Activated naive CD4-positive, alpha-beta T cell treated with anti-CD3 and anti-CD28 coated beads for 36 hours (primary cell): ENCODE measurements around the gene CEBPG. TPM values are rescaled to one million over a fixed set of nuclear protein-coding genes. Genes with fewer than 3 reads are reported as not detected.

Experiments used
- CTCF ChIA-PET: fragments of 350-600 bp; sonication (Branson Sonifier 250); formaldehyde crosslinking; loops from one replicate; lab custom pipeline; 2021; ENCODE audit warnings: antibody characterized with exemption; lab: Charles Lee
- DNase-seq: peaks from one replicate; pipeline ENCODE4 v3.0.0-alpha.2; 2020
- H3K27ac Mint-ChIP-seq: one replicate; pipeline ENCODE4 v1.8.0; 2021; ENCODE audit warnings: mild to moderate bottlenecking, mixed read lengths
- H3K27me3 Mint-ChIP-seq: one replicate; pipeline ENCODE4 v1.8.0; 2021; ENCODE audit warnings: low read depth, mixed read lengths
- H3K36me3 Mint-ChIP-seq: one replicate; pipeline ENCODE4 v1.8.0; 2021; ENCODE audit warnings: low read depth, mixed read lengths
- H3K4me1 Mint-ChIP-seq: one replicate; pipeline ENCODE4 v1.8.0; 2021; ENCODE audit warnings: low read depth, mixed read lengths
- H3K4me3 Mint-ChIP-seq: one replicate; pipeline ENCODE4 v1.8.0; 2021; ENCODE audit warnings: mild to moderate bottlenecking, moderate library complexity, mixed read lengths
- H3K9me3 Mint-ChIP-seq: one replicate; pipeline ENCODE4 v1.8.0; 2021; ENCODE audit warnings: mixed read lengths
- intact Hi-C: fragments of 100-400 bp; cut with micrococcal nuclease; formaldehyde crosslinking; loops from one replicate; pipeline ENCODE4 v1.15.1; 2023
- total RNA-seq, 2 experiments: library from RNA; stranded (reverse); gene quantifications; one replicate each; pipeline ENCODE4 v1.2.3, GENCODE V29; 2021

Gene CEBPG
- total RNA-seq, 2 experiments from 2014 or later = 37.3 to 38.7 TPM

GRCh38 chr19:33343301-33343700 lies 30.2 kb upstream of the CEBPG start:
- H3K27me3 Mint-ChIP-seq = peaks cover 31% of the 10 kb centered on the region
- H3K4me1 Mint-ChIP-seq = no peaks in the 10 kb centered on the region
- no peak overlapping the region for H3K27ac Mint-ChIP-seq
- CTCF ChIA-PET = interaction anchor here (1.2 kb wide), 1 partner anchor 72 kb away, joined by 4 read pairs; no protein-coding TSS in a partner anchor
- no peaks in the 10 kb centered on the region for H3K36me3 Mint-ChIP-seq
- intact Hi-C loops = no loop called here
- no peaks in the 10 kb centered on the region for H3K9me3 Mint-ChIP-seq
- no peak overlapping the region for H3K4me3 Mint-ChIP-seq
- DNase-seq = no peak

DNA sequence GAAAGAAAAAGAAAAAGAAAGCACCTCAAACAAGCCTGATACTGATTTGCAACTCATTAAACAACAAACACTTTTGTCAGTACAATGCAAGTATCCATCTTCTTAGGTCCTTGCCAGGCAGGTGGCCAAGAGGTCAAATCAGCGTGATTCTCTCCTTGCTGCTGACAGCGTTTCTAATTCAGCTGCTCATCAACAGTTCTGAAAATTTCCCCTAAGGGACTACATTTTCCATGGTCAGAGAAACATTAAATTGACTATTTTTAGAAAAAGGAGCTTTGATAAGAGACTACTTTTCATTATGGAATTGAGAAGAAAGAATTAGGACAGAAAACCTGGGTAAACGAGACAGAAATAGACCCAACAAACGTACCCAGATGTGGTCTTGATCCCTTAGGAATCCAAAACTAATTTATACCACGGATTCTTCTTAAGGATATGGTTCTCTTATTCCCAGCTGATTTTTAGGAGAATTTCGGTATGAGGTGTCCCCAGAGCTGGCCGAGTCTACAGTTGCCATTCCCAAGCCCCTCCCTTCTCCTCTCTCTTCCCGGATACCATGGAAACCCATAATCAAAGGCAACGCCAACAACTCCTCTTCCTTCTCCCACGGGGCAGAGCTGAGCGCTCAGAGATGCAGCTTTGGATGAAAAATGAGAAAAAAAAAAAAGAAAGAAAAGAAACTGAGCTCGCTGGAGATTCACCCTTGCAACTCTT lies 29.5 kb upstream of the CEBPG start:
- H3K9me3 Mint-ChIP-seq = no peaks in the 10 kb centered on the region
- H3K36me3 Mint-ChIP-seq = no peaks in the 10 kb centered on the region
- no peak overlapping the region for H3K4me3 Mint-ChIP-seq
- H3K27me3 Mint-ChIP-seq = peaks cover 27% of the 10 kb centered on the region
- DNase-seq = no peak
- intact Hi-C loops = no loop called here
- CTCF ChIA-PET = interaction anchor here (1.2 kb wide), 1 partner anchor 71 kb away, joined by 4 read pairs; no protein-coding TSS in a partner anchor
- H3K27ac Mint-ChIP-seq = no peak overlapping the region
- no peaks in the 10 kb centered on the region for H3K4me1 Mint-ChIP-seq

DNA sequence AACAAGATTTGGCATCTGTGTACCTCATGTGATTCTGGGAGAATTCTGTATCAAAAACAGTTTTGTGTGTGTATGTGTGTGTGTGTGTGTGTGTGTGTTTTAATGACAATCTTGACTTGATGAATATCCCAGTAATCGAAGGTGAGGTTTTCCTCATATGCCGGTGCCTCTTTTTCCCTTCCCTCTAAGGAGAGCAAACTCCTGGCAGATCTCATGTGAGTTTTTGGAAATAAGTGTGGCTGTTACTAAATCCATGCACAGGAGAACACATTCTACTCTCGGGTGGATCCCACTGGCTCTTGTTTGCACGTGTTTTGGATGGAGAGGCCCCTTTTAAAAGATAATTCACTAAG lies 29.0 kb upstream of the CEBPG start:
- no peak for DNase-seq
- H3K27ac Mint-ChIP-seq = no peak overlapping the region
- no peaks in the 10 kb centered on the region for H3K9me3 Mint-ChIP-seq
- no peaks in the 10 kb centered on the region for H3K36me3 Mint-ChIP-seq
- no peak overlapping the region for H3K4me3 Mint-ChIP-seq
- H3K27me3 Mint-ChIP-seq = peaks cover 25% of the 10 kb centered on the region
- intact Hi-C loops = no loop called here
- CTCF ChIA-PET = no interaction called here
- no peaks in the 10 kb centered on the region for H3K4me1 Mint-ChIP-seq

DNA sequence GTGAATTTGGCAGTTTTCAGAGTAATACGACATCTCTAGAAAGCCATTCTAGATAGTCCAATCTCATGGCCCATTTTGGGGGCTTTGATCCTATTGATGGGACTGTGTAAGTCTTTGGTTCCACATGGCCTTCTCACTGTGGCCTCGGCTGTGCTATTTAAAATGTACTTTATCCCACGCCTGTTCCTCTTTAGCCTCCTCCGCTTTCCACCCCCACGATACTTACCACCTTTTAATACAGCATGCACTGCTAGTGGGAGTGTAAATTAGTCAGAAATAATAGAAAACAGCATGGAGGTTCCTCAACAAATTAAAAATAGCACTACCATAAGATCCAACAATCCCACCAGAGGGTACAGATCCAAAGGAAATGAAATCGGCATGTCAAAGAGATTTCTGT lies 28.3 kb upstream of the CEBPG start:
- no peak for DNase-seq
- intact Hi-C loops = no loop called here
- Mint-ChIP-seq H3K27ac (no peak overlapping the region), H3K4me1 (no peaks in the 10 kb centered on the region), H3K27me3 (peaks cover 25% of the 10 kb centered on the region), H3K9me3 (no peaks in the 10 kb centered on the region), H3K36me3 (no peaks in the 10 kb centered on the region), H3K4me3 (no peak overlapping the region)
- CTCF ChIA-PET = no interaction called here

- Mint-ChIP-seq H3K9me3 (no peaks in the 10 kb centered on the region), H3K4me1 (no peaks in the 10 kb centered on the region), H3K36me3 (no peaks in the 10 kb centered on the region), H3K4me3 (no peak overlapping the region), H3K27me3 (peaks cover 25% of the 10 kb centered on the region), H3K27ac (no peak overlapping the region)
- intact Hi-C loops = no loop called here
- CTCF ChIA-PET = no interaction called here
- DNase-seq = no peak
These were observed 26.8 kb upstream of the CEBPG start for GRCh38 chr19:33346665-33347064.

DNA sequence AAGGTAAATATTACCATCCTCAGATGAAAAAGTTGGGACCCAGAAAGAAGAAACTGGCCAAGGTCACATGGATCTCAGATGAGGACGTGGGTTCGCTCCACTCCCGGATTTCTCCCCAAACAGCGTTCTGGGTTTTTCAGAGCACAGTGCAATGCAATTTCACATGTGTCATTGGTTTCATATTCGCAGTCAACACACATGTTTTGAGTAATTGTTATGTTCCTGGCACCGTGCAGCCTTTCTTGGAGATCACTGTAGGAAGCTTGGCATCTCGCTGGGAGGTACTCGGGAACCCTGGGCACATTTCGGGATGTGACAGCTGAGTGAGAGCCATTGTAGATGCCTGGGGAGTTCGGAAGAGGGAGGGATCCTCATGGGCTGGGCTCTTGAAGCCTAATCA lies 26.2 kb upstream of the CEBPG start:
- Mint-ChIP-seq H3K27ac (no peak overlapping the region), H3K27me3 (peaks cover 25% of the 10 kb centered on the region), H3K4me1 (no peaks in the 10 kb centered on the region), H3K4me3 (no peak overlapping the region), H3K36me3 (no peaks in the 10 kb centered on the region), H3K9me3 (no peaks in the 10 kb centered on the region)
- intact Hi-C loops = no loop called here
- no peak for DNase-seq
- CTCF ChIA-PET = no interaction called here

GRCh38 chr19:33348301-33349010 lies 25.1 kb upstream of the CEBPG start:
- CTCF ChIA-PET = no interaction called here
- intact Hi-C loops = no loop called here
- Mint-ChIP-seq H3K4me3 (no peak overlapping the region), H3K27ac (no peak overlapping the region), H3K27me3 (peaks cover 21% of the 10 kb centered on the region), H3K36me3 (no peaks in the 10 kb centered on the region), H3K4me1 (no peaks in the 10 kb centered on the region), H3K9me3 (no peaks in the 10 kb centered on the region)
- no peak for DNase-seq

GRCh38 chr19:33349319-33350289 lies 23.9 kb upstream of the CEBPG start:
- H3K4me1 Mint-ChIP-seq = no peaks in the 10 kb centered on the region
- no peak overlapping the region for H3K27ac Mint-ChIP-seq
- no peaks in the 10 kb centered on the region for H3K9me3 Mint-ChIP-seq
- intact Hi-C loops = no loop called here
- H3K4me3 Mint-ChIP-seq = no peak overlapping the region
- CTCF ChIA-PET = no interaction called here
- H3K27me3 Mint-ChIP-seq = peaks cover 17% of the 10 kb centered on the region
- DNase-seq = no peak
- no peaks in the 10 kb centered on the region for H3K36me3 Mint-ChIP-seq

DNA sequence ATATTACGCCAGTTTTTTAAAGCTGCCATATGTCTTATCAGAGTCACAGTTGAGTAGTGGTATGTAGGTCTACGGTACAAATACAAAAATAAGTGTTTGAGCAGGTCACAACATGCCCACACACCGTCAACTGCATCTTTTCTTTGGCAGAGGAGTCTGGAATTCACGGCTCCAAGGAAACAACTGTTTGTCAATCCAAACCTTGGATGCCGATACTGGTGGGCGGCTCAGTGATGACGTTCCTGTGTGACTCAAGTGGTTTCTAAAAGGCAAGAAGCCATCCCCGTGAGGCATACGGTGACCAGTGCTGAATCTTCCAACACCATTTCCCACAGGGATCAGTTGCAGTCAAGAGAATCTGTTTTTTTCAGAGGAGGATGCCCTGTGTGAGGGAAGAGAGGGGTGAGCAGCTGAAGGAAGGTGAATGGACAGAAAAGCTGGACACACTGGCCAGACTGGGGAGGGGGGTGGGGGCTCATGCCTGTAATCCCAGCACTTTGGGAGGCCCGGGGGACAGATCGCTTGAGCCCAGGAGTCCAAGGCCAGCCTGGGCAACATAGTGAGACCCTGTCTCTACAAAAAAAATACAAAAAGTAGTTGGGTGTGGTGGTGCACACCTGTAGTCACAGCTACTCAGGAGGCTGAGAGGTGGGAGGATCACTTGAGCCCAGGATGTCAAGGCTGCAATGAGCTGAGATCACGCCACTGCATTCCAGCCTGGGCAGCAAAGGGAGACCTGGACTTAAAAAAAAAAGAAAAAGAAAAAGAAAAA lies 22.8 kb upstream of the CEBPG start:
- H3K27me3 Mint-ChIP-seq = peaks cover 11% of the 10 kb centered on the region
- no peak for DNase-seq
- H3K4me1 Mint-ChIP-seq = no peaks in the 10 kb centered on the region
- no peaks in the 10 kb centered on the region for H3K36me3 Mint-ChIP-seq
- H3K4me3 Mint-ChIP-seq = no peak overlapping the region
- H3K9me3 Mint-ChIP-seq = peaks cover 5% of the 10 kb centered on the region
- CTCF ChIA-PET = no interaction called here
- H3K27ac Mint-ChIP-seq = no peak overlapping the region
- intact Hi-C loops = no loop called here

DNA sequence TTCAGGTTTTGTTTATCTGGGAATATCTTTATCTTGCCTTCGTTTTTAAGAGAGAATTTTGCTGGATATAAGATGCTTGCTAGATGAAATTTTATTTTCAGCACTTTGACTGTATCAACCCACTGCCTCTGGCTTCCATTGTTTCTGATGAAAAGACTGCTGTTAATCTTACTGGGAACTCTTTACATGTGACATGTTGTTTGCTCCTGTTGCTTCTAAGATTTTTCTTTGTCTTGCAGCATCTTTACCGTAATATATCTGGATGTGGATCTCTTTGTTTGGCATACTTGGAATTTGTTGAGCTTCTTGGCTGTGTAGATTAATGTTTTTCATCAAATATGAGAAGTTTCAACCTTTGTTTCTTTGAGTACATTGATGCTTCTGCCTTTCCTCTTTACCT lies 18.0 kb upstream of the CEBPG start:
- H3K4me1 Mint-ChIP-seq = no peaks in the 10 kb centered on the region
- H3K4me3 Mint-ChIP-seq = no peak overlapping the region
- peaks cover 10% of the 10 kb centered on the region for H3K9me3 Mint-ChIP-seq
- peaks cover 2% of the 10 kb centered on the region for H3K27me3 Mint-ChIP-seq
- no peak for DNase-seq
- no peak overlapping the region for H3K27ac Mint-ChIP-seq
- CTCF ChIA-PET = no interaction called here
- intact Hi-C loops = no loop called here
- H3K36me3 Mint-ChIP-seq = no peaks in the 10 kb centered on the region

GRCh38 chr19:33357556-33357955 lies 16.0 kb upstream of the CEBPG start:
- no peak for DNase-seq
- Mint-ChIP-seq H3K4me3 (no peak overlapping the region), H3K9me3 (peaks cover 10% of the 10 kb centered on the region), H3K27me3 (peaks cover 5% of the 10 kb centered on the region), H3K27ac (no peak overlapping the region), H3K36me3 (no peaks in the 10 kb centered on the region), H3K4me1 (no peaks in the 10 kb centered on the region)
- intact Hi-C loops = no loop called here
- CTCF ChIA-PET = interaction anchor here (0.6 kb wide), 2 partner anchors 16 to 726 kb away, joined by 3 read pairs; partner anchors contain the start of gene CEBPG

GRCh38 chr19:33358408-33358807 lies 15.1 kb upstream of the CEBPG start:
- peaks cover 5% of the 10 kb centered on the region for H3K27me3 Mint-ChIP-seq
- no peak overlapping the region for H3K4me3 Mint-ChIP-seq
- peaks cover 10% of the 10 kb centered on the region for H3K9me3 Mint-ChIP-seq
- intact Hi-C loops = no loop called here
- no peak for DNase-seq
- CTCF ChIA-PET = no interaction called here
- H3K4me1 Mint-ChIP-seq = no peaks in the 10 kb centered on the region
- no peaks in the 10 kb centered on the region for H3K36me3 Mint-ChIP-seq
- H3K27ac Mint-ChIP-seq = no peak overlapping the region
